ENCODE results near the gene ERFE.
"Not testable (repeated sequence)": the region's sequence is repeated elsewhere in the genome, so short reads cannot be mapped to it uniquely, and the experiment has no call there.

The ERFE gene, protein sequence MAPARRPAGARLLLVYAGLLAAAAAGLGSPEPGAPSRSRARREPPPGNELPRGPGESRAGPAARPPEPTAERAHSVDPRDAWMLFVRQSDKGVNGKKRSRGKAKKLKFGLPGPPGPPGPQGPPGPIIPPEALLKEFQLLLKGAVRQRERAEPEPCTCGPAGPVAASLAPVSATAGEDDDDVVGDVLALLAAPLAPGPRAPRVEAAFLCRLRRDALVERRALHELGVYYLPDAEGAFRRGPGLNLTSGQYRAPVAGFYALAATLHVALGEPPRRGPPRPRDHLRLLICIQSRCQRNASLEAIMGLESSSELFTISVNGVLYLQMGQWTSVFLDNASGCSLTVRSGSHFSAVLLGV

DNA sequence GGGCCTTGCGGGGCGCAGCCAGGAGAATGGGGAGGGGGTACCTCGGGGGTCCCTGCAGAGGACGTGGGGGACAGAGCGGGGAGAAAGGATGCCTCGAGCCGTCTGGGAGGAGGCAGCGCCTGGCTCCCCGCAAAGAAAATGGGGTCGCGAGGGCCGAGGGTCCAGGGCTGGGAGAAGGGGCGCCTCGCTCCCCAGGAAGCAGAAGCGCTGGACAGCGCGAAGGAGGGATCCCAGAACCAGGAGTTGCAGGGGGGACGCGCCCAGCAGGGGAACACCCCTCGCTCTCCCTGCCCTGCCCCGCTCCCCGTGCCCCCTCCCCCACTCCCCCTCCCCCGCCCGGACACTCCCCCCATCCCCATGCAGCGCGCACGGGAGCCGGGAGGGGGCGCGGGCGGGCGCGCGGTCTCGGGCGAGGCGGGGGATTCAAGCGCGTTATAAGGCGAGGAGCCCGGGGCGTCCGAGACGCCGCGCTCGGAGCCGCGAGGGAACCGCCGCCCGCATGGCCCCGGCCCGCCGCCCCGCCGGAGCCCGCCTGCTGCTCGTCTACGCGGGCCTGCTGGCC is at the start of gene ERFE:
Gene ERFE (plus strand): TSS at position 462 of the 562 bp plus-strand sequence. CDS start 38 bp downstream, at position 500.
- peak; percentile 83 for DNase-seq

DNA sequence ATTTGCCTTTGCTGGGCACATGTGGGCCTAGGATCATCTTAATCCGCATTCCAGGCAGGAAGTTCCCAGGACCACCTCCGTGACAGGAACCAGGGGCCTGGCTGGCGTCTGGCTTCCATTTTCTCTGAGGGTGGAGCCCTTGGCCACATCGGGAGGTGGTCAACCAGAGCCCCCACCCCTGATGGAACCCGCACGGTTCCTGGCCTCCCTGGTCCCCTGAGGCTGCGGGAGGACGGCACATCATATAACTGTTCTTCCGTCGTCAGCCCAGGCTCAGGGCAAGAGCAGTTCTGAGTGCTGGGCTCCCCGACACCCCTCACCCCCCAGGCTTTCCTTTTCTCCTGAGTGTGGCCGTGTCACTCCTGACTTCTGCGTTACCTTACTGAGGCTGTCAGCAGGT is 45.2 kb upstream of the ERFE start:
- no peak for DNase-seq

DNA sequence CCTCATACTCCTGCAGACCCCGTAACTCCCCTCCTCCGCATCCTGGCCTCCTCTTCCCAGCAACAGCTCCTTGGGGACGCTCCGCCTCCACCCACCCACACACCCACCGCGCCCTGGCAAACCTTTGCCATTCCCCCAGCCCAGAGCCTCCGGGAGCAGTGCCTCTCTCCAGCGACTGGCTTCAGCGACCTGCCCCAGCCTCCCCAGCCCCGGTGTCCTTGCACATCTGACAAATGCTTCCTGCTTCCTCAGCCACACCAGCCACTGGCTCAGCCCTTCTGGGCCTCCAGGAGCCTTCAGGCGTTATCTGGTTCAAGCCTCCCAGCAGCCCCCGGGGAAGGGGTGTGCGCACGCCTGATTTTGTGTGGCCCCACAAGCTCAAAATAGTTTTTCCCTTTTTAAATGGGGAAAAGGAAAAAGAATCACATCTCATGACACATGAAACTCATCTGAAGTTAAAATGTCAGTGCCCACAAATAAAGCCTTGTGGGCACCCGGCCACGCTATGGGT is 44.4 kb upstream of the ERFE start:
- DNase-seq = no peak

DNA sequence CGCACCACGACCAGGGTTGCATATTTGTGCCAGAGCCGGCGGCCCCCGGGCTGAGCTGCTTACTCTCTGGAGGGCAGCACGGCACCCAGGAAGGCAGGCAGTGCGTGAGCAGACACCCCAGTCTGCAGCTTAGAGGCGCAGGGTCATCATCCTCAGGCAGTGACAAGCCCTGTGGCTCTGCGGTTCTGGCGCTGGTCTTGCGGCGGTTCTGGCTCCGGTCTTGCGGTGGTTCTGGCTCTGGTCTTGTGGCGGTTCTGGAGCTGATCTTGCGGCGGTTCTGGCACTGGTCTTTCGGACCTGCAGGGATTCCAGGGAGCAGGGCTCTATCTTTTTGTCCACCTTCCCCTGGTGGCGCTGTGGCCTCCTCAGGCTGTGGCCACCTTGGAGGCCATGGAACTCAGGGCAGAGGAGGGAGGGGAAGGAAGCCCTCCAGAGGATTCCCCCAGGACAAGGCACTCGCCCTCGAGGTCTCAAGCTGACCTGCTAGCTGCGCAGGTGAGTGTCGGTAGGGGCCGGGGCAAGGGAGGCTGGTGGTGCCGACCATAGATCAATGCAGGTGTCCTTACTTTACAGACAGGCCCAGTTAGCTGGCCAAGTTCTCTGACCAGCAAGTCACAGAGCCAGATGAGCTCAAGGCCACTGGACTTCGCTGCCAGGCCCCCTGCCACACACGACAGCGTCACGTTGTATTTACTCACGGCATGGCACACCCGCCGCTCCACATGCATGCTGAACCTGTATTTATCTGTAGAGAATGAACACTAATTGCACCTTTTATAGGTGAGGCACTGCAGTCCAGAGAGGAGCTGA is 43.7 kb upstream of the ERFE start:
- no peak for DNase-seq

DNA sequence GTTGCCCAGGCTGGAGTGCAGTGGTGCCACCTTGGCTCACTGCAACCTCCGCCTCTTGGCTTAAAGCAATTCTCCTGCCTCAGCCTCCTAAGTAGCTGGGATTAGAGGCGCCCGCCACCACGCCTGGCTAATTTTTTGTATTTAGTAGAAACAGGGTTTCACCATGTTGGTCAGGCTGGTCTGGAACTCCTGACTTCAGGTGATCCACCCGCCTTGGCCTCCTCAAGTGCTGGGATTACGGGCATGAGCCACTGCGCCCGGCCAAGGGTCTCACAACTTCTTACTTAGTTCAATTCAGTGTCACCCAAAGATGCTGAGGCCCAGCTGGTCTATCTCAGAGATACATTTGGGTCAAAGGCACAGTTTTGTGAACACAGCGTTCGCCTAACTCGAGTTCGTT is 43.1 kb upstream of the ERFE start:
- not testable (repeated sequence) for DNase-seq

DNA sequence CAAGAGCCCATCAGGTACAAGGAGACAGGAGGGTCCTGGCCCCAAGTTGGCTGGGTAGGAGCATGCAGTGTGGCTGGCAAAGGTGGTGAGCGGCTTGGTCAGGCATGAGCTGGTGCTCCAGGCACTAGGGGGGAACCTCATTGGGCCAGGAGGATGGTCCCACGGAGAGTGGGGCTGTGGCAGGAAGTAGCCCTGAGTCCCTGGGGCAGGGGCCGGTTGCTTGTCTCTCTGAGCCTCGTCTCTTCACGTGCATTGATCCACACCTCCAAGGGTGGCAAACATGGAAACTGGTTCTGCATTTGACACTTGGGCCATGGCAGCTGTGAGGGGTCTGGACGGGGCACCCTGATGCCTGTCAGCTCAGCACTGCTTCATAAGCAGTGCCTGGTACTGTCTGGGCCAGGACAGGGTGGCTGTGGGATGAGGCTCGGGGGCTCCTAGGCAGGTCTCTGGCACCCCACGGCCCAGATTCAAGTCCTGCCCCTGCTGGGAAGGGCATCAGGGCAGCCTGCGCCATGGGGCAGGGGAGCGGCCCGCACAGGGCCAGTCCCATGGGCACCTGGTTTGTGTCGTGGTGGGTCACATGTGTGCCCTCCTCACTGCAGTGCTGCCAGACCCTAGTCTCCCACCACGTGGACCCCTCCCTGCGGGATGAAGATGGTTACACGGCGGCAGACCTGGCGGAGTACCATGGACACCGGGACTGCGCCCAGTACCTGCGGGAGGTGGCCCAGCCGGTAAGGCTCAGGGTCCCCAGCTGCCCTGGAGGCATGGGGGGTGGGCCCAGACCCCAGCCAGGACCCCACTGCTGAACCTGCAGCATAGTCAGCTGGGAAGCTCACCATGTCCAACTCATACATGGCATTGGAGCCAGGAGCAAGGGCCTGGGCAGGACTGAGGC is 42.2 kb upstream of the ERFE start:
- DNase-seq = no peak

DNA sequence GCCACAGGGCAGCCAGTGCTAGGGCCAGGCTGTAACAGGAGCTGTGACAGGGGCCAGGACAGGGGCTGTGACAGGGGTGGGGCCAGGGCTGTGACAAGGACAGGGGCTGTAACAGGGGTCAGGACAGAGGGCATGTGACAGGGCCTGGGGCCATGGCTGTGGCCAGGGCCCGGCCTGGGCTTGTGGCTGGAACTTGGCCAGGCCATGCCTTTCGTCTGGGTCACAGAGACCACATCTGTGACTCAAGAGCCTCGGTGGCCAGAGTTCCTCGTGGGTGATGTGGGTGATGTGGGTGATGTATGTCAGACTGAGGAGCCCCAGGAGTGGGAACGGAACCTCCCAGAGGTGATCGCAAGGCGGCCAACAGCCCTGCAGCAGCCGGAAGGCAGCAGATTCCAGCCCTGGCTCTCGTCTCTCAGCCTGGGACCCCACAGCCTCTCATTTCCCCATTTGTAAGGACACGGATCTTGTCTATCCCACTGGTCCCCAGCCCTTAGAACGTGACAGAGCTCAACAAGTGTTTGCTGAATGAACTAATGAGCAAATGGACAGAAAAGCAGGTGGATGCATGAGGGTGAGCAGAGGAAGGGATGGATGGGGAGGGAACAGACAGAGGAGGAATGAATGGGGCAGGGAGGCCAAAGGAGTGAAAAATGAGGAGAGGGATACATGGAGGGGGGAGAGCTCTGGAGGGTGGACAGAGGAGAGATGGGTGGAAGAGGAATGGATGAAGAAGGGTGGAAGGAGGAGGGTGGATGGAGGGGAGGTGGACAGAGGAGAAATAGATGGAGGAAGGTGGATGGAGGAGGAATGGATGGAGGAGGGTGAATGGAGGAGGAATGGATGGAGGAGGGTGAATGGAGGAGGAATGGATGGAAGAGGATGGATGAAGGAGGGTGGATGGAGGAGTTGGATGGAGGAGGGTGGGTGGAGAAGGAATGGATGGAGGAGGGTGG is 41.3 kb upstream of the ERFE start:
- DNase-seq = no peak

DNA sequence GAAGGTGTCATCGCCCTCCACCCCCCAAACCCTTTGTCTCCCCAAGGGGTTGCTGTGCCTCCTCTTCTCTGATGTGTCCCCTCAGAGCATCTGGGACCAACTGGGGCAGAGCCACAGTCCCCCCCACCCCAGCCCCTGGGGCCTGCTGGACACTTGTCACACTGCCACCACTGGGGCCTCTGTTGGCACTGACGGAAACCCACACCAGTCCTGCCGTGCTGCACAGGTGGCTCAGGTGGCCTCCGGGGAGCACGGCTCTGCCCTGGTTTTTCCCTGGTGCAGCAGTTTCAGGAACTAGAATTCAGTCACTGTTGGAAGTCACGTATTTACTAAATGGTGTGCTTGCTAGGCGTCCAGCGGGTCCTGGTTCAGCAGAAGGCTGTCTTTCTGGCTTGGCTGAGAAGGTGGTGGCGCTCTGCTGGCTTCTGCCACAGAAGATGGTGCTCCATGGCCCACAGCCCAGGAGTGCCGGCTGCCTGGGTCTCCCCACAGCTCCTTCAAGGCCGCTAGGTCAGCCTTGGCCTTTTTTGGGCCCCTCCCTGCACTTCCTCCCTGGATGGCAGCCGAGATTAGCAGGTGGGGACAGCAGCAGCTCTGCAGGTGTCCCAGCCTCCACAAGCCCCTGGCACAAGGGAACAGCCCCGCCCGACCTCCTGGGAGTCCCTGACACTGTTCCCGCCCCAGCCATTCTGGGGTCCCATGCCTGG is 38.9 kb upstream of the ERFE start:
- DNase-seq = no peak

DNA sequence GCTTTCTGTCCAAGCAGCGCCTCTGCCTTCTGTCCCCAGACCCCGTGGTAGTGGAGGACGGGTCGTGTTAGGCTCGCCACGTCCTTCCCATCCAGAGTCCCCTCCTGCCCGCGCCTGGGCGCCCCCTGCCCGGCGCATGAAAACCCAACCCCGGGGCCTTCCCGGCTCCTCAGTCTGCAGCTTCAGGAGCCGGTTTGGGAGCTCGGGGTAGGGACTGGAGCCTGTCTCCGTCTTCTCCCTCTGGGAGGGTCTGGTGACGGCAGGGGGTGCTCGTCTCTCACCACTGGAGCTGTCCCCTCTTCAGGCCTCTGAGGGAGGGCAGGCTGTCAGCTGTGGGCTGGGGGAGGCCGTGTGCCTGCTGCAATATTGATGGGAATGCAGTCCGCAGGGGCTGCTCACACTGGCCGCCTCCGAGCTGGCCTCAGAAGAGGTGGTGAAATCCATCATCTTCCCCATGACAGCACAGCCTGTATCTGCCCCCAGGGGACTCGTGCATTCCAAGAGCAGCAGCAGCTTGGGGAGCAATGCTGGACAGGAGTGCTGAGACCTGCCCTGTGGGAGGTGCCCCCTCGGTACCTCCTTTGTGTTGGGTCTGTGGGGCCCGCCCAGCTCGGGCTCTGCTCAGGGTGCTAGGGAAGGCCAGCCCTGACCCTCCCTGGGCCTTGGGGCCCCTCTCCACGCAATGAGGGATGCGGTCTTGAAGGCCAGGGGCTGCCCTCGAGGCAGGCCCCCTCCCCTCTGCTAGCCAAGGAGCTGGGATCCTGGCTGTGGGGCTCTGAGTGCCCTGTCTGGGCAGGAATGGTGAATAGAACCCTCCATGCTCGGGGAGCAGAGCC is 38.1 kb upstream of the ERFE start:
- DNase-seq = no peak

DNA sequence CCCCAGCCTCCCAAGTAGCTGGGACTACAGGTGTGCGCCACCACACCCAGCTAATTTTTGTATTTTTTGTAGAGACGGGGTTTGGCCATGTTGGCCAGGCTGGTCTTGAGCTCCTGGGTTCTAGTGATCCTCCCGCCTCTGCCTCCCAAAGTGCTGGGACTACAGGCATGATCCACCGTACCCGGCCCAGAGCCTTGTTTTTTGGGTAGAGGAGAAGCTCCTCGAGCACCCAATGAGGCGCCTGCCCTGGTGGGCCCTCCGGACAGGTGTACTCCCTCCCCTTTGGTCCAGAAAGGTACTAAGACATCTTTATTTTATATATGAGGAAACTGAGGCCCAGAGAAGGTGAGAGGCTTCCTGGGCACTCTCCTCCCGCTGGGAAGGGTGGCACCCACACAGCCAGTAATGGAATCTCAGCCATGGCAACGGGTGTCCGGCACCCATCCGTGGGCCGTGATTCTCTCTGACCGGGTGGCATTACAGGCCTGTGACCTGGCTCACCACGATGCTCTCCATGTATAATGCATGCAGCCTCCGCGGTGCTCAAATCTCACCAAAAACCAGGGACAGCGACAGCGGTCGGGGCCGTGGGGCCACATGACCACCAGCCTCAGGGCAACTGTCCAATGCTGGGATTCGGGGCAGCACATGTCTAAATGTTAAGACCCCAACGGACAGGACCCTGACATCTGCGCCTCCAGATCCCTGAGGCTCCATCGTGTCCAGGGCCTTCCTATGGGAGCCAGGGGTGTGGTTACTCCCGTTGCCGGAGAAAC is 37.1 kb upstream of the ERFE start:
- DNase-seq = no peak

DNA sequence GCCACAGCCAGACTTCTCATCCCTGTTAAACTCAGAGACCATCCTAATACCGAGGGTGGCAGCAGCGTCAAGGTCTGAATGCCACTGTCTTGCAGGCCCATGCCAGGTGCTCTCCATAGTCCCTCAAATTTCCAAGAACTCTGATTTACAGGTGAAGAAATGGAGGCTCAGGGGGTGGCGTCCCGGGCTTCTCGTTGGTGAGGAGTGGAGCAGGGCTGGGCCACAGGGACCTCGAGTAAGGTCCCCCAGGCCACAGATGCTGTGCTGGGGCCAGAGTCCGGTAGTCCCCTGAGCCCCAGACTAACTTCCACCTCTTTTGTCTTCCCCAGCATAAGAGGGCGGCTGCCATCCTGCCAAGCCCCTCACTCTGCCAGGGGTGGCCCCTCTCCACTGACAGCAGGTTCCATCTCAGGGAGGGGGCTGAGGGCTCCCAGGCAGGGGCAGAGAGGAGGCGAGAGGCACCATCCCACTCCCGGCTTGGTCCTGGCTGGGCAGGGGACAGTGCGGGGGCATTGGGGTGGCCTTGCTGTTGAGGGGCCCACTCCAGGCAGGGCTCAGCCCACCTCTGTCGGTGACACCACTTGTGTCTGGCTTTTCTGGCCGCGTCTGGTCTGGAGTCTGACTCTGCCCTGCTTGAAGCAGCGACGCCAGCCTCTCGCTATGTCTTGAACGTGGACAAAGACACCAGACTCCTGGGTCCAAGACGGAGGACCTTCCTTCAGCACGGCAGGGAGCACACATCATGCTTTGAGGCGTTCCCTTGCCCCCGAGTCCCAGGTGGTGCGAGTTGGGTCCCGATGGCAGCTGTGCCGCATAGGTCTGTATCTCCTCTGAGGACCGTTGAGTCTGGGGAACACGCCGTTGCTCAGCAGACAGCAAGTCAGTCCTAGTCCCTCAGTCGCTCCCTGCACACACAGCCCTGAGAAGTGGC is 36.2 kb upstream of the ERFE start:
- DNase-seq = no peak

DNA sequence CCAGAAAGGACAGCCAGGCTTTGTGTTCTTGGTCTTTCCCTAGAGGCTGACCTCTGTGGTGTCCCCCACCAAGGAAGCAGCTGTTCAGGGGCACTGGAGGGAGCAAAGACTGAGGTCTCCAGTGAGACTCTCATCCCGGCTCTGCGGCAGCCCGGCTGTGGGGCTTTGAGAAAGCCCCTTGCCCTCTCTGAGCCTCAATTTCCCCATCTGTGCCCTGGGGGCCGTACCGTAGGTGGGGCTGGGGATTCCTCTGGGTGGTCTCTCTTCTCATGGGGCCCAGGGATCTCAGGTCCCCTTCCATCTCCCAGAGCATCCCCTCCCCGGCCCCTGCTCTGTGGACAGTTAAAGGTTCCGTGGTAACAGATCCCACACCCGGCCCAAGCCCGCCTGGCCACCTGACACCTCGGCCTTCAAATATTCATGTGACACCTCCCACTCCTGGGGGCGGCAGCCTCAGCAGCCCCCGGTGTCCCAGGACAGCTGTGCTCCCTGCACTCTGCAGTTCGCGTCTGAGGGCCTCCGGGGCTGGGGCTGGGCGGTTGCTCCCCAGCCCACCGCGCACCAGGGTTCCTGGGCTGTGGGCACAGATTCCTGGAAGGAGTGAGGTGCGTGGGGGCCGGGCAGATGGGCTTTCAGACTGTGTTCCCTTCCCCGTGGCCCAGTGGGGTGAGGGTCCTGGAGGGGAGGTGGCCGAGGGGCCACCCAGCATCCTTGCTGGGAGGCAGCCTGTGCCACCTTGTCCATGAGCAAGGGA is 35.4 kb upstream of the ERFE start:
- no peak for DNase-seq

DNA sequence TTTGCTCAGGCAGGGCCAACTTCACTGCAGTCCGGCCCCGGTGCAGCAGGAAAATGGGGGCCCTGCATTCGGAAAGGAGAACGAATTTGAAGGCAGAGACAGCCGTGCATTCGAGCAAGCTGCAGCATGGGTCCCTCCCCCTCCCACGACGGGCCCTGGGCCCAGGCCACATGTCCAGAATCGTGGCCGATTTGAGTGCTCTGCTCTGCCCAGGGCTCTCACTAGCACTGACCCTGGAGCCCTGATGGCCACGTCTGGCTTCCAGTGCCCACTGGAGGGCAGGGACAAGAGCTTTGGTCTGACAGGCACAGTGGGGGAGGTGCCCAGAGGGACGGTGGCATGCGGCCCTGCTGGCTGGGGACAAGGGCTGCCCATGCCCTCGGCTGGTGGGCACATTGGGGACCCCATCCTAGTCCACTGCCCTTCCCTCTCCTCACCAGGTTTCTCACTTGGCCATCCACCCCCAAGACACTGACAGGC is 34.7 kb upstream of the ERFE start:
- DNase-seq = no peak

DNA sequence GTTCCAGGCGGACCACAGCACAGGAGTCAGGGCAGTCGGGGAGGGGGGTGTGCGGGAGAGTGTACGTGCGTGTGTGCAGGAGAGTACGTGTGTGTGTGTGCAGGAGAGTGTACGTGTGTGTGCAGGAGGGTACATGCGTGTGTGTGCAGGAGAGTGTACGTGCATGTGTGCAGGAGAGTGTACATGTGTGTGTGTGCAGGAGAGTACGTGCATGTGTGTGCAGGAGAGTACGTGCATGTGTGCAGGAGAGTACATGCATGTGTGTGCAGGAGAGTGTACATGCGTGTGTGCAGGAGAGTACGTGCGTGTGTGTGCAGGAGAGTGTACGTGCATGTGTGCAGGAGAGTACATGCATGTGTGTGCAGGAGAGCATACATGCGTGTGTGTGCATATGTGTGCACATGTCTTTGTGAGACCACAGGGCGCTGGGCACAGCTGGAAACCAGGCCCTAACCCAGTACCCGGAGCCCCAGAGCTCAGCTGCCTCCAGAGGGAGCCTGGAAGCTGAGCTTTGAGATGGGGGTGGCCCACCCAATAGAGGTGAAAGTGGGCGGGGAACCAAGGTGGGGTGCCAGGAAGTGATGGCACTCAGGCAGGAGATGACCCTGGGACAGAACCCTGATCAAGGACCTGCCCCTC is 34.2 kb upstream of the ERFE start:
- DNase-seq = no peak

DNA sequence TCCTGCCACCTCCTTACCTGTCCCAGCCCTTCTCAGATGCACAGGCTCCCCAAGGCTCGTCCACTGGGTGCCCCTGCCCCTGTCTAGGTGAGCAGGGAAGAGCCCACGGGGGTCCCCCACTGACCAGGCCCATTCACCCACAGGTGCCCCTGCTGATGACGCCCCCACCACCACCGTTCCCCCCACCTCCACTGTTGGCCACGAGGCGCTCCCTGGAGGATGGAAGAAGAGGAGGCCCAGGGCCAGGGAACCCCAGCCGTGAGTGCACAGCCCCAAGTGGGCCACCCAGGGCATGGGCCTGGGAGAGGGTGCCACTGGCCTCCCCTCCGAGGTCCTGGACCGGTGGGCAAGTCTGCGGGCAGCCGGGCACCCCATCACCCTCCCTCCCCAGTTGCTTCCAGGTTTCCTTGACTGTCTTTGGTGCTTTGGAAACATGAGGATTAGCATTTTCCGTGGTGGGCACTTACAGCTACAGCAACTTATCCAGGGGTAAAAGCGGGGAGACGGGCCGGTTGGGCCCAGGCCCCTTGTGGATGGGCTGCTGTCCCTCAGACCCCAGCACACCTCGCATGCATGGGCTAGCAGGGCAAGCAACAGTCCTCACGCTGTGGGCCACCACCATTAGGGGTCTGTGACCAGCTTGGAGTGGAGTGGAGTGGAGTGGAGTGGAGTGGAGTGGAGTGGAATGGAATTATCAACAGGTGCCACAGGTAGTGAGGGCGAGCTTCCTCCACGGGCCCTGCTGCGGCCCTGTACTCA is 33.5 kb upstream of the ERFE start:
- DNase-seq = no peak

DNA sequence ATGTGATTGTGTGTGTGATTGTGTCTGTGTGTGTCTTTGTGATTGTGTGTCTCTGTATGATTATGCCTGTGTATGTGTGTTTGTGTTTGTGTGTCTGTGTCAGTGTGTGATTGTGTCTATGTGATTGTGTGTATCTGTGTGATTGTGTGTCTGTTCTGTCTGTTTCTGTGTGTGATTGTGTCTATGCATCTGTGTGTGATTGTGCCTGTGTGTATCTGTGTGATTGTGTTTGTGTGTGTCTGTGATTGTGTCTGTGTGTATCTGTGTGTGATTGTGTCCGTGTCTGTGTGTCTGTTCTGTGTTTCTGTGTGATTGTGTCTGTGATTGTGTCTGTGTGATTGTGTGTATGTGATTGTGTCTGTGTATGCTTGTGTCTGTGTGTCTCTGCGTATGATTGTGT is 32.4 kb upstream of the ERFE start:
- DNase-seq = no peak
